ENCODE data around the gene ZNF624.

Gene ZNF624

DNA sequence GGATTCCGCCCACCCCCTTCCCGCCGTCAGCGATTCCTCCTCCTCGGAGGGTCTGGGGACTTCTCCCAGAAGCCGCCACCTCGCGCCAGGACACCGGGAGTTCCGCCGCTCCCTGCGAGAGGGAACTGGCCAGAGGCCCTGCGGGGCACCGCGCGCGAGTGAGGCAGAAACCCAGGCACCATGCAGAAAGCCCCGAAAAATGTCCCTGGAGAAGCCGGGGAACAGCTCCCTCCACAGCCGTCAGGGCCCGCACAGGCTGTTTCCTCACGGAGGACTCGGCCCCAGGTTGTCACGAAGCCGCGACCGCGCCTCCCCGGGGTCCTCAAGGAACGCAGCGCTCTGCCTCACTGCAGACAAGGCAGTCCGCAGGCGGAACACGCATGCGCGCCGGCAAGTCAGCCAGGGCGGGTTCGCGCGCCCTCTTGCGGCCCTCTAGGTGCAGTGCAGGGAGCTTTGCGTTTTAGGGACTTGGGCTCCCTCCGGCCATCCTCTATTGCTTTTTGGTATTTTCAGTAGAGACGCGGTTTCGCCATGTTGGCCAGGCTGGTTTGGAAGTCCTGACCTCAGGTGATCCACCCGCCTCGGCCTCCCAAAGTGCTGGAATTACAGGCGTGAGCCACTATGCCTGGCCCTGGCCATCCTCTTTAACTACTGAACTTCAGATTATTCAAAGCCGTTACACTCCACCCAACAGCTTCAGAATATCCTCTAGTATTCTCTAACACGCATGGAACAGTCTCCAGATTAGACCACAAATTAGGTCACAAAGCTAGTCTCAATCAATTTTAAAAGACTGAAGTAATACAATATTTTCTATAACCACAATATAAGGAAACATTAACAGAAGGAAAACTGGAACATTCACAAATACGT lies 64.3 kb downstream of the ZNF624 start:
- DNase-seq, result peak; percentile 32

DNA sequence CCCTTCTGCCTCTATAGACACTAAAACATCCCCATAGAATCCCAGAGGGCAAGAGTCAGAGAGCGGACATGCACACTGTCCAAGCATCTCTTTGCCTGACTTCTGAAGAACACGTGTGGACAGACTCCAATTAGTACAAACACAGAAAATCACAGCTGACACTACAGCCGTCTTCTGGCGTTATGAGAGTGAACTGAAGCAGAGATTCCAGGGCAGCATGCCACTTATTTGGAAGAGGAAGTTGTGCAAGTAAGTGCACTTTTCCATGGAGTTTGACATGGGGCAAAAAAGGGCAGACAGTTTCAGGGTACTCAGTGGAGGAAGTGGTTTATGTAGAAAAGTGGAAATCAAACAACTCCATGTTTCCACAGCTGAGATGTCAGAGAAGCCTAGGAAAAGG lies 67.9 kb downstream of the ZNF624 start:
- no peak for DNase-seq

DNA sequence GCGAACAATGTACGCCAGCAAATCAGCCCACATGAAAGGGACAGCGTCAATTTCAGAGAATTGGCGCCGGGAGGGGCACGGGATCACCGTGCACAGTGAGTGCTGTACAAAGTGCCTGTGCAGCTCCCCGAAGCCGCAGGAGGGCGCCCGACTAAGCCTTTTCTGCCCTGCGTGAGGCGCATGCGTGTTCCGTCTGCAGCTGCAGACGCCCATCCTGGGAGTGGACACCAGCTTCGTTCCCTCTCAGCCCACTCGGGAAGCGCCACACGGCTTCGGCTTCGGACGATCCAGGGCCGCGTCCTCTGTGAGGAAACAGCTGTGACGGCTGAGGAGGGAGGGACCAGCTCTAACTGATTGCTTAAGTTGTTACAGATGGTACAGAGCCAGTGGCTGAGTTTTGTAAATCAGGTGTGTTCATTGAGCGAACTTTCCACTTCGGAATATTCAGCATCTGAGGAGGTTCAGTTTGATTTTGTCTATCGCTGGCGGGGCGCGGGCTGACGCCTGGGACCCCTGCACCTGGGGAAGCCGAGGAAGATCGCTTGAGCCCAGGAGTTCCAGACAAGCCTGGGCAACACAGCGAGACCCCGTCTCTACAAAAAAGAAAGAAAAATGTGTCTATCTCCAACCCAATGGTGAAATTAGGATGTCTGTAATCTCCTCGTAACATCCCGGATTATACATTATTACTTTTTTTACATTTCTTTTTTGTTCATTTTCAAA lies 69.2 kb downstream of the ZNF624 start:
- DNase-seq, result peak; percentile 63

DNA sequence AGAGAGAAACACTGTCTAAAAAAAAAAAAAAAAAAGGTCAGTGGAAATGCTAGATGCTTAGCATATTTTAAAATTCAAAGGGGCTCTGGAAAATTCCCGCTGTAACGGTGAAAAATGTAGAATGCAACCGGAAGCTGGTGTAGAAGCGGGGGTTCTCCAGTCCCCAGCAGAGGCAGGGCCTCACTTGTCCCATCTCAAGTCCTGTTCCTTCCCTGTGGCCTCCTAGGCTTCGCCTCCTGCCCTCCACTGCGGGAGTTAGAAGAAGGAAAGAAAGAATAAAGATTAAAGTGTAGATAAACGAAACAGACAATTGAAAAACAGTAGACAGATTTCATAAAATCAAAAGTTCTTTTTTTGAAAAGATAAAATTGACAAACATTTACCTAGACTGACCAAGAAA lies 69.9 kb downstream of the ZNF624 start:
- no peak for DNase-seq

DNA sequence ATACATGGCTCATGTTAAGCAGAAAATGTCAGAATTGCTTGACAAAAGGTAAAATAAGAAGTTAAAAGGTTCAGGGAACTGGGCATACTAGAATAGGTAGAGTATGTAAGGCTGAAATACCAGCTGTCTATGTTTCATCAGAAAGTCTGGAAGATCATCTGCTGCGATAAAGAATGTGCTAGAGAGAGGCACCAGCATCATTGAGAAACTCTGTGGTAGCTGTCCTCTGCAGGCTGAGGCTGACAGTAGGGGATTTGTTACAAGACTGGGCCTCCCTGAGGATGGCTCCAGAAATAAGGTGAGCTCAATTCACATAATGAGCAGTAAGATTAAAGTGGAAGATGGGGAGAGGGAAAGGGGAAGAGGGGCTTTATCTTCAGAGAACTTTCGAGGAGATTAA lies 80.2 kb downstream of the ZNF624 start:
- no peak for DNase-seq
